HL-60/S4 treated with retinoic acid at 250 ng/mL for 4 days and 3 days (cell line): Measurements from ENCODE around the gene GRK4.
"Not testable (repeated sequence)": the region's sequence is repeated elsewhere in the genome, so short reads cannot be mapped to it uniquely, and the experiment has no call there.

Experiments used
- in situ Hi-C: fragments of 300-500 bp; cut with MboI; formaldehyde crosslinking; loops from 2 replicates; pipeline ENCODE4 v1.7.0; 2022; ENCODE audit warnings: low sequenced_read_pairs

Gene GRK4

GRCh38 chr4:2963175-2963965 is at the start of gene GRK4, which contains the start of gene NOP14:
TSS of gene GRK4 (plus strand) at chr4:2963571. CDS start at chr4:2964071, 500 bp downstream.
TSS of gene NOP14 (minus strand) at chr4:2963406. CDS start at chr4:2963319, 87 bp downstream.
- in situ Hi-C loops = no loop called here

- in situ Hi-C loops = no loop called here
Observed at GRCh38 chr4:2914256-2915126, 48.9 kb upstream of the GRK4 start.

GRCh38 chr4:2915789-2916188 is 47.6 kb upstream of the GRK4 start:
- in situ Hi-C loops = no loop called here

GRCh38 chr4:2916696-2917095 is 46.7 kb upstream of the GRK4 start:
- in situ Hi-C loops = not testable (repeated sequence)

- in situ Hi-C loops = not testable (repeated sequence)
Observed at GRCh38 chr4:2918300-2918699, 45.1 kb upstream of the GRK4 start.

- in situ Hi-C loops = not testable (repeated sequence)
Observed at GRCh38 chr4:2918714-2919113, 44.7 kb upstream of the GRK4 start.

GRCh38 chr4:2922453-2923101 is 40.8 kb upstream of the GRK4 start:
- in situ Hi-C loops = not testable (repeated sequence)

GRCh38 chr4:2923141-2923551 is 40.2 kb upstream of the GRK4 start:
- in situ Hi-C loops = no loop called here

GRCh38 chr4:2923668-2924173 is 39.6 kb upstream of the GRK4 start:
- in situ Hi-C loops = no loop called here

GRCh38 chr4:2924286-2924685 is 39.1 kb upstream of the GRK4 start:
- in situ Hi-C loops = no loop called here

GRCh38 chr4:2924765-2925301 is 38.5 kb upstream of the GRK4 start:
- in situ Hi-C loops = no loop called here

GRCh38 chr4:2925496-2925895 is 37.9 kb upstream of the GRK4 start:
- in situ Hi-C loops = no loop called here

- in situ Hi-C loops = no loop called here
Observed at GRCh38 chr4:2925931-2926860, 37.2 kb upstream of the GRK4 start.

GRCh38 chr4:2927016-2927695 is 36.2 kb upstream of the GRK4 start:
- in situ Hi-C loops = no loop called here

GRCh38 chr4:2927696-2928075 is 35.7 kb upstream of the GRK4 start:
- in situ Hi-C loops = no loop called here

- in situ Hi-C loops = no loop called here
Observed at GRCh38 chr4:2928242-2929176, 34.9 kb upstream of the GRK4 start.

- in situ Hi-C loops = no loop called here
Observed at GRCh38 chr4:2929469-2929868, 33.9 kb upstream of the GRK4 start.

GRCh38 chr4:2930135-2930757 is 33.1 kb upstream of the GRK4 start:
- in situ Hi-C loops = no loop called here
